ENCODE measurements around the gene TNFSF13. TPM values are rescaled to one million over a fixed set of nuclear protein-coding genes. Genes with fewer than 3 reads are reported as not detected.

TNFSF13 gene
- total and polyA plus RNA-seq, 2 of the 8 experiments (the other 6 are each of a cell fraction or from before 2014, with no cell fraction given) = 2.1 to 2.6 TPM

GRCh38 chr17:7559320-7560171 is 996 bp downstream of the TNFSF13 start (continued):
- TF ChIP-seq JUND (IDR thresholded peaks at IDR 0.05; ENCODE audit: low read length) (no peak), CHD2 (IDR thresholded peaks at IDR 0.05; ENCODE audit: low read length) (no peak)

All from H1 (cell line).